HepG2 (cell line): Measurements from ENCODE around the gene HSD3B7. TPM values are rescaled to one million over a fixed set of nuclear protein-coding genes. Genes with fewer than 3 reads are reported as not detected.

Source experiments
- ADNP ChIP-seq: sonication (generic); formaldehyde crosslinking; IDR thresholded peaks from 2 replicates; pipeline ENCODE4 v1.4.0; 2020; ENCODE audit warnings: missing genetic modification reagents
- ARNT ChIP-seq: fragments of 450-650 bp; IDR thresholded peaks from 2 replicates; pipeline ENCODE4 v1.6.1; 2017
- CAMTA2 ChIP-seq: sonication (generic); formaldehyde crosslinking; IDR thresholded peaks from 2 replicates; pipeline ENCODE4 v1.4.0; 2020; ENCODE audit warnings: mild to moderate bottlenecking, missing genetic modification reagents, borderline replicate concordance
- FOXJ3 ChIP-seq: sonication (generic); formaldehyde crosslinking; IDR thresholded peaks from 2 replicates; pipeline ENCODE4 v1.4.0; 2020; ENCODE audit warnings: missing genetic modification reagents, mild to moderate bottlenecking, borderline replicate concordance
- NFE2 ChIP-seq: sonication (generic); formaldehyde crosslinking; IDR thresholded peaks from 2 replicates; pipeline ENCODE4 v1.4.0; 2020; ENCODE audit warnings: missing genetic modification reagents
- NFYB ChIP-seq: sonication (generic); formaldehyde crosslinking; IDR thresholded peaks from 2 replicates; pipeline ENCODE4 v1.4.0; 2020; ENCODE audit warnings: missing genetic modification reagents
- NONO ChIP-seq, 2 experiments: fragments of 450-650 bp in 1 of 2; sonication (generic) in 1 of 2; formaldehyde crosslinking in 1 of 2; IDR thresholded peaks in 1 of 2; conservative IDR thresholded peaks in 1 of 2; 2 replicates each; pipeline versions ENCODE4 v1.6.1 to v1.8.0; 2017 to 2022; ENCODE audit warnings: mild to moderate bottlenecking in 1 of 2, missing genetic modification reagents in 1 of 2, moderate library complexity in 1 of 2
- PAF1 ChIP-seq: IDR thresholded peaks from 2 replicates; pipeline ENCODE4 v1.6.1; 2016; ENCODE audit warnings: missing genetic modification reagents, missing compliant biosample characterization
- RBM22 ChIP-seq: fragments of 200-400 bp; formaldehyde crosslinking; optimal IDR thresholded peaks from 2 replicates; pipeline ENCODE3; 2017; ENCODE audit warnings: mild to moderate bottlenecking, low read length, moderate library complexity
- RCOR2 ChIP-seq: IDR thresholded peaks from 2 replicates; pipeline ENCODE4 v1.6.1; 2016; ENCODE audit warnings: missing biosample characterization, missing genetic modification reagents
- SAP130 ChIP-seq: IDR thresholded peaks from 2 replicates; pipeline ENCODE4 v1.6.1; 2016; ENCODE audit warnings: low read depth
- STAG1 ChIP-seq: sonication (generic); formaldehyde crosslinking; IDR thresholded peaks from 2 replicates; pipeline ENCODE4 v1.4.0; 2020; ENCODE audit warnings: missing genetic modification reagents
- ZBTB42 ChIP-seq: sonication (generic); formaldehyde crosslinking; IDR thresholded peaks from 2 replicates; pipeline ENCODE4 v1.5.0; 2020; ENCODE audit warnings: mild to moderate bottlenecking, missing genetic modification reagents
- ZNF234 ChIP-seq: sonication (generic); formaldehyde crosslinking; conservative IDR thresholded peaks from 2 replicates; pipeline ENCODE4 v1.5.1; 2020; ENCODE audit warnings: mild to moderate bottlenecking, missing genetic modification reagents
- ZNF235 ChIP-seq: sonication (generic); formaldehyde crosslinking; IDR thresholded peaks from 2 replicates; pipeline ENCODE4 v1.8.1; 2023; ENCODE audit warnings: mild to moderate bottlenecking, missing genetic modification reagents, borderline replicate concordance
- ZNF451 ChIP-seq: sonication (generic); formaldehyde crosslinking; IDR thresholded peaks from 2 replicates; pipeline ENCODE4 v1.5.0; 2020; ENCODE audit warnings: mild to moderate bottlenecking, missing genetic modification reagents
- ZNF468 ChIP-seq: sonication (generic); formaldehyde crosslinking; IDR thresholded peaks from 2 replicates; pipeline ENCODE4 v1.8.0; 2022; ENCODE audit warnings: mild to moderate bottlenecking, moderate library complexity, missing genetic modification reagents
- ZNF564 ChIP-seq: sonication (generic); formaldehyde crosslinking; IDR thresholded peaks from 2 replicates; pipeline ENCODE4 v1.8.1; 2023; ENCODE audit warnings: mild to moderate bottlenecking, missing genetic modification reagents
- ZSCAN22 ChIP-seq: sonication (generic); formaldehyde crosslinking; IDR thresholded peaks from 2 replicates; pipeline ENCODE4 v1.4.0; 2020; ENCODE audit warnings: mild to moderate bottlenecking, missing genetic modification reagents
- polyA plus RNA-seq, 8 experiments: library from polyadenylated mRNA; depleted of rRNA in 3 of 8; stranded (reverse) in 7 of 8; unstranded in 1 of 8; fragments of >200 nt; fragmentation: Illumina TruSeq in 4 of 8; extraction: Trizol in 4 of 8; gene quantifications; 2 replicates each; pipeline versions ENCODE4 v1.2.1 to v1.2.3, GENCODE V29; 2011 to 2016; ENCODE audit warnings: low read depth in 4 of 8, missing spikeins in 1 of 8, mixed read lengths in 1 of 8; ENCODE audit not compliant: insufficient read depth in 1 of 8
- total RNA-seq, 5 experiments: library from RNA; depleted of rRNA; stranded (reverse); fragments of >200 nt; fragmentation: Illumina TruSeq; extraction: Trizol; gene quantifications; 2 replicates each; pipeline ENCODE4 v1.2.3, GENCODE V29; 2016; ENCODE audit warnings: low read depth in 1 of 5
- TF ChIP-seq, protein P1 (sequence below): sonication (generic); formaldehyde crosslinking; IDR thresholded peaks from 2 replicates; pipeline ENCODE4 v1.5.1; 2020; ENCODE audit warnings: mild to moderate bottlenecking, missing genetic modification reagents, moderate library complexity
- TF ChIP-seq, protein P2 (sequence below): sonication (generic); formaldehyde crosslinking; IDR thresholded peaks from 2 replicates; pipeline ENCODE4 v1.4.0; 2020; ENCODE audit warnings: mild to moderate bottlenecking, low read depth, missing genetic modification reagents
- TF ChIP-seq, protein P3 (sequence below): sonication (generic); formaldehyde crosslinking; IDR thresholded peaks from 2 replicates; pipeline ENCODE4 v1.4.0; 2020; ENCODE audit warnings: missing genetic modification reagents
- TF ChIP-seq, protein P4 (sequence below): sonication (generic); formaldehyde crosslinking; IDR thresholded peaks from 2 replicates; pipeline ENCODE4 v1.4.0; 2020; ENCODE audit warnings: missing genetic modification reagents

Gene HSD3B7
- total and polyA plus RNA-seq, 2 of the 13 experiments (the other 11 are each of a cell fraction or from before 2014, with no cell fraction given), result 32.9 to 69.7 TPM

DNA sequence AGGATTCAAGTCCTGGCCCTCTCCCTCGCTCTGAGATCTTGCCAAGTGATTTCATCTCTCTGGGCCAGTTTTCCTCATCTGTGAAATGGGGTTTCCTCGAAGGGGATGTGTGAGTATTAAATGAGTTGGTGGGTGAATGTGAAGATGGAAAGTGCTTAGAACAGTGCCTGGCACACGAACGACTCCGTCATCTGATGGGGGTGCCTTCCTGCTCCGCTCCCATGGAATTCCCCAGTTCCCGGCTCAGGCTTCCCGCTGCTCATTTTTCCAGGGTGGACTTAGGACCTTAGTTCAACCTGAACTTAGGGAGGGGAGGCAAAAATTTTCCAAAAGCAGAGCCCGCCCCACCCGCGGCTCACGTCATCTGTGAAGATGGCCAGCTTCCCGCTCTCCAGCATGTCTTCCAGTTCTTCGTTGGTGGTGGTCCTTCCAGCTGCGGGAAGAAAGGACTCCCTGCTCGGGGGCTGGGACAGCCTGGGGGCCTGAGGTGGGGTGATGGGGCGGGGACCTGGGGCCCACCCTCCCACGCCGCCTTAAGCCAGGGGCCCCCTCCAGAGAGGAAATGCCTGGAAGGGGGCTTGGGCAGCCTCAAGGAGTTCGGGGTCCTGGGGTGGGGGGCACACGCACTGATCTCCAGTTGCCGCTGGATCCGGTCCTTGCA is 11.4 kb downstream of the HSD3B7 start (continued):
- TF ChIP-seq, protein P1, sequence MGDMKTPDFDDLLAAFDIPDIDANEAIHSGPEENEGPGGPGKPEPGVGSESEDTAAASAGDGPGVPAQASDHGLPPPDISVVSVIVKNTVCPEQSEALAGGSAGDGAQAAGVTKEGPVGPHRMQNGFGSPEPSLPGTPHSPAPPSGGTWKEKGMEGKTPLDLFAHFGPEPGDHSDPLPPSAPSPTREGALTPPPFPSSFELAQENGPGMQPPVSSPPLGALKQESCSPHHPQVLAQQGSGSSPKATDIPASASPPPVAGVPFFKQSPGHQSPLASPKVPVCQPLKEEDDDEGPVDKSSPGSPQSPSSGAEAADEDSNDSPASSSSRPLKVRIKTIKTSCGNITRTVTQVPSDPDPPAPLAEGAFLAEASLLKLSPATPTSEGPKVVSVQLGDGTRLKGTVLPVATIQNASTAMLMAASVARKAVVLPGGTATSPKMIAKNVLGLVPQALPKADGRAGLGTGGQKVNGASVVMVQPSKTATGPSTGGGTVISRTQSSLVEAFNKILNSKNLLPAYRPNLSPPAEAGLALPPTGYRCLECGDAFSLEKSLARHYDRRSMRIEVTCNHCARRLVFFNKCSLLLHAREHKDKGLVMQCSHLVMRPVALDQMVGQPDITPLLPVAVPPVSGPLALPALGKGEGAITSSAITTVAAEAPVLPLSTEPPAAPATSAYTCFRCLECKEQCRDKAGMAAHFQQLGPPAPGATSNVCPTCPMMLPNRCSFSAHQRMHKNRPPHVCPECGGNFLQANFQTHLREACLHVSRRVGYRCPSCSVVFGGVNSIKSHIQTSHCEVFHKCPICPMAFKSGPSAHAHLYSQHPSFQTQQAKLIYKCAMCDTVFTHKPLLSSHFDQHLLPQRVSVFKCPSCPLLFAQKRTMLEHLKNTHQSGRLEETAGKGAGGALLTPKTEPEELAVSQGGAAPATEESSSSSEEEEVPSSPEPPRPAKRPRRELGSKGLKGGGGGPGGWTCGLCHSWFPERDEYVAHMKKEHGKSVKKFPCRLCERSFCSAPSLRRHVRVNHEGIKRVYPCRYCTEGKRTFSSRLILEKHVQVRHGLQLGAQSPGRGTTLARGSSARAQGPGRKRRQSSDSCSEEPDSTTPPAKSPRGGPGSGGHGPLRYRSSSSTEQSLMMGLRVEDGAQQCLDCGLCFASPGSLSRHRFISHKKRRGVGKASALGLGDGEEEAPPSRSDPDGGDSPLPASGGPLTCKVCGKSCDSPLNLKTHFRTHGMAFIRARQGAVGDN (CRISPR knock-in tag), result peak; percentile 55; the same call in 1 of the 2 replicates
- TF ChIP-seq CAMTA2 (no peak), ARNT (no peak), SAP130 (CRISPR knock-in tag) (no peak; the same call in 1 of the 2 replicates), ZBTB42 (CRISPR knock-in tag) (no peak; the same call in 1 of the 2 replicates), ZNF235 (CRISPR knock-in tag) (no peak; the same call in 1 of the 2 replicates), RBM22 (no peak), ZNF564 (CRISPR knock-in tag) (no peak), STAG1 (CRISPR knock-in tag) (0 out of 2 replicates have a peak, but pooled peaks have one; percentile 18), ADNP (CRISPR knock-in tag) (no peak), NFYB (CRISPR knock-in tag) (no peak), NFE2 (CRISPR knock-in tag) (no peak), ZNF451 (CRISPR knock-in tag) (no peak), RCOR2 (CRISPR knock-in tag) (peak; percentile 90), ZNF234 (CRISPR knock-in tag) (no peak; the same call in 1 of the 2 replicates), ZSCAN22 (0 out of 2 replicates have a peak, but pooled peaks have one; percentile 8), FOXJ3 (CRISPR knock-in tag) (no peak), PAF1 (CRISPR knock-in tag) (no peak), ZNF468 (CRISPR knock-in tag) (no peak), NONO (IDR thresholded peaks at IDR 0.05) (no peak), NONO (CRISPR knock-in tag; conservative IDR thresholded peaks at IDR 0.05) (peak; percentile 62; the same call in 1 of the 2 replicates)
- TF ChIP-seq, protein P2, sequence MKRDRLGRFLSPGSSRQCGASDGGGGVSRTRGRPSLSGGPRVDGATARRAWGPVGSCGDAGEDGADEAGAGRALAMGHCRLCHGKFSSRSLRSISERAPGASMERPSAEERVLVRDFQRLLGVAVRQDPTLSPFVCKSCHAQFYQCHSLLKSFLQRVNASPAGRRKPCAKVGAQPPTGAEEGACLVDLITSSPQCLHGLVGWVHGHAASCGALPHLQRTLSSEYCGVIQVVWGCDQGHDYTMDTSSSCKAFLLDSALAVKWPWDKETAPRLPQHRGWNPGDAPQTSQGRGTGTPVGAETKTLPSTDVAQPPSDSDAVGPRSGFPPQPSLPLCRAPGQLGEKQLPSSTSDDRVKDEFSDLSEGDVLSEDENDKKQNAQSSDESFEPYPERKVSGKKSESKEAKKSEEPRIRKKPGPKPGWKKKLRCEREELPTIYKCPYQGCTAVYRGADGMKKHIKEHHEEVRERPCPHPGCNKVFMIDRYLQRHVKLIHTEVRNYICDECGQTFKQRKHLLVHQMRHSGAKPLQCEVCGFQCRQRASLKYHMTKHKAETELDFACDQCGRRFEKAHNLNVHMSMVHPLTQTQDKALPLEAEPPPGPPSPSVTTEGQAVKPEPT, result no peak
- TF ChIP-seq, protein P3, sequence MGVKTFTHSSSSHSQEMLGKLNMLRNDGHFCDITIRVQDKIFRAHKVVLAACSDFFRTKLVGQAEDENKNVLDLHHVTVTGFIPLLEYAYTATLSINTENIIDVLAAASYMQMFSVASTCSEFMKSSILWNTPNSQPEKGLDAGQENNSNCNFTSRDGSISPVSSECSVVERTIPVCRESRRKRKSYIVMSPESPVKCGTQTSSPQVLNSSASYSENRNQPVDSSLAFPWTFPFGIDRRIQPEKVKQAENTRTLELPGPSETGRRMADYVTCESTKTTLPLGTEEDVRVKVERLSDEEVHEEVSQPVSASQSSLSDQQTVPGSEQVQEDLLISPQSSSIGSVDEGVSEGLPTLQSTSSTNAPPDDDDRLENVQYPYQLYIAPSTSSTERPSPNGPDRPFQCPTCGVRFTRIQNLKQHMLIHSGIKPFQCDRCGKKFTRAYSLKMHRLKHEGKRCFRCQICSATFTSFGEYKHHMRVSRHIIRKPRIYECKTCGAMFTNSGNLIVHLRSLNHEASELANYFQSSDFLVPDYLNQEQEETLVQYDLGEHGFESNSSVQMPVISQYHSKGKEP (CRISPR knock-in tag), result no peak
- TF ChIP-seq, protein P4, sequence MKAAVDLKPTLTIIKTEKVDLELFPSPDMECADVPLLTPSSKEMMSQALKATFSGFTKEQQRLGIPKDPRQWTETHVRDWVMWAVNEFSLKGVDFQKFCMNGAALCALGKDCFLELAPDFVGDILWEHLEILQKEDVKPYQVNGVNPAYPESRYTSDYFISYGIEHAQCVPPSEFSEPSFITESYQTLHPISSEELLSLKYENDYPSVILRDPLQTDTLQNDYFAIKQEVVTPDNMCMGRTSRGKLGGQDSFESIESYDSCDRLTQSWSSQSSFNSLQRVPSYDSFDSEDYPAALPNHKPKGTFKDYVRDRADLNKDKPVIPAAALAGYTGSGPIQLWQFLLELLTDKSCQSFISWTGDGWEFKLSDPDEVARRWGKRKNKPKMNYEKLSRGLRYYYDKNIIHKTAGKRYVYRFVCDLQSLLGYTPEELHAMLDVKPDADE (CRISPR knock-in tag), result no peak
